ENCODE measurements around the gene SULF2.
"Not testable (repeated sequence)": the region's sequence is repeated elsewhere in the genome, so short reads cannot be mapped to it uniquely, and the experiment has no call there.

SULF2 gene

GRCh38 chr20:47804224-47804825 lies 19.0 kb upstream of the SULF2 start:
- not testable (repeated sequence) for DNase-seq

- no peak for DNase-seq
Measured at GRCh38 chr20:47802975-47803374, 17.7 kb upstream of the SULF2 start.

- DNase-seq: no peak
Measured at GRCh38 chr20:47802226-47802920, 17.1 kb upstream of the SULF2 start.

GRCh38 chr20:47801759-47802158 lies 16.5 kb upstream of the SULF2 start:
- DNase-seq: no peak

- DNase-seq: no peak
Measured at GRCh38 chr20:47801079-47801478, 15.8 kb upstream of the SULF2 start.

GRCh38 chr20:47800623-47801022 lies 15.3 kb upstream of the SULF2 start:
- no peak for DNase-seq

GRCh38 chr20:47799116-47799715 lies 13.9 kb upstream of the SULF2 start:
- no peak for DNase-seq

GRCh38 chr20:47796971-47797370 lies 11.7 kb upstream of the SULF2 start:
- DNase-seq: no peak

GRCh38 chr20:47795214-47795907 lies 10.1 kb upstream of the SULF2 start:
- DNase-seq: no peak

- not testable (repeated sequence) for DNase-seq
Measured at GRCh38 chr20:47794264-47794663, 9.0 kb upstream of the SULF2 start.

GRCh38 chr20:47792021-47792618 lies 6.8 kb upstream of the SULF2 start:
- no peak for DNase-seq

- DNase-seq: no peak
Measured at GRCh38 chr20:47791084-47791599, 5.9 kb upstream of the SULF2 start.

- no peak for DNase-seq
Measured at GRCh38 chr20:47790580-47790965, 5.3 kb upstream of the SULF2 start.

- no peak for DNase-seq
Measured at GRCh38 chr20:47789764-47790579, 4.7 kb upstream of the SULF2 start.

- DNase-seq: no peak
Measured at GRCh38 chr20:47789081-47789763, 3.9 kb upstream of the SULF2 start.

- DNase-seq: no peak
Measured at GRCh38 chr20:47788741-47789080, 3.4 kb upstream of the SULF2 start.

- DNase-seq: no peak
Measured at GRCh38 chr20:47786765-47787107, 1.5 kb upstream of the SULF2 start.

- DNase-seq: no peak
Measured at GRCh38 chr20:47785854-47786764, 828 bp upstream of the SULF2 start.

- no peak for DNase-seq
Measured at GRCh38 chr20:47784599-47785310, 526 bp downstream of the SULF2 start.

Data from NCI-H2029 treated with DMSO at 0.1 percent for 48 hours (cell line).